Measurements from ENCODE around the gene DIPK1A.

- TF ChIP-seq POLR2AphosphoS5 (IDR thresholded peaks at IDR 0.05; ENCODE audit: low read depth, low read length) (no peak), POLR2A (IDR thresholded peaks at IDR 0.05; ENCODE audit: low read depth, low read length) (no peak)
Measured at GRCh38 chr1:92797297-92797696, 164.0 kb downstream of the DIPK1A start.
